ENCODE measurements around the gene CDH11. TPM values are rescaled to one million over a fixed set of nuclear protein-coding genes. Genes with fewer than 3 reads are reported as not detected.

Gene CDH11
- total RNA-seq, 1 experiment from 2014 or later, result 297 TPM

DNA sequence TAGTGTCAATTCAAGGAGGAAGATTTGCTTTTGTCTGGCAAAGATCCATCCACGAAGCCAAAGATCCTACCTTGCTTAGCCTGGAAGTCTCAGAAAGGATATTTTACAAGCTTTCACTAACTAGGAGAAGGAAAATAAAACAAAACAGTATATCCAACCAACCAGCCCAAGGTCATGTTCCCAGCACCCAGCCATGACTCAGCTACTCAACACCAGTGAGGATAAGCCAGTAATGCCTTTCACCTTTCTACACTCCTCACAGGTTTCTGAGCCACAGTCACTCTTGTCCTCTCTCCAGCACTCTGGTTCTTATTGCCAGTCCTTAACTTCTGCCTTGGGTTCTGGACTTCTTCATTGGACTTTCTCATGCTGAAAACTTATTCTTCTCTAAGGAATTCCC, 116.2 kb downstream of the CDH11 start:
- no peak for DNase-seq (ENCODE audit: low spot score)
- ChIA-PET CTCF (no interaction called here), POLR2A (ENCODE audit: low non-redundant PET) (no interaction called here)

DNA sequence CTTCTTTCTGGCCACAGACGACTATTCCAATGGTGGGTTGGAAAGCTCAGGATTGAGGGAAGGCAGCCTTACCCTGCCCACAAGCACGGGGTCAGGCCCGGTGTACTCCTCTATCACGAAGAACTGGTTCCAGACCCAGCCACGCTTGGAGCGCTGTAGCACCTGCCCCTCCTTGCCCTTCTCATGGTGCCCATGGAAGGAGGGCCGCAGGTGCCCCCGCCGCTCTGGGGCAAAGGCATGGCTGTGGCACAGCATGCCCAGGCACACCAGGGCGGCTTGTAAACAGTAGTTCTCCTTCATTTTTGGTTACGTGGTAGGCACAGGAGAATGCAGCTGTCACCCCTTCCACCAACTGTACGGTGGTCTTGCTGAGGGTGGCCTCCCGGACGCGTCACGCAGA, 117.3 kb downstream of the CDH11 start:
- Histone ChIP-seq H3K4me1 (ENCODE audit: insufficient read depth, low read length, poor library complexity, severe bottlenecking) (peaks cover 21% of the 10 kb centered on the region), H3K4me3 (ENCODE audit: low read depth, low read length, poor library complexity, severe bottlenecking) (no peak overlapping the region), H3K27me3 (replicated peaks; ENCODE audit: insufficient read depth, low read depth, low read length, poor library complexity) (no peaks in the 10 kb centered on the region), H3K27ac (ENCODE audit: low read depth, low read length, poor library complexity, severe bottlenecking) (no peak overlapping the region), H3K9me3 (ENCODE audit: low read depth, low read length, poor library complexity, severe bottlenecking) (no peaks in the 10 kb centered on the region), H3K36me3 (ENCODE audit: insufficient read depth, low read length, poor library complexity, severe bottlenecking) (peaks cover 61% of the 10 kb centered on the region)
- ChIA-PET CTCF (no interaction called here), POLR2A (ENCODE audit: low non-redundant PET) (no interaction called here)
- no peak for DNase-seq (ENCODE audit: low spot score)
- no TSS peak for BruUV-seq (replicated peaks)
- intact Hi-C loops (cut with micrococcal nuclease; ENCODE audit: unreplicated experiment), result no loop called here
- TF ChIP-seq EZH2 (IDR thresholded peaks at IDR 0.05; ENCODE audit: borderline replicate concordance, low read depth, low read length, poor library complexity, severe bottlenecking), result no peak
- TF ChIP-seq, protein P1, sequence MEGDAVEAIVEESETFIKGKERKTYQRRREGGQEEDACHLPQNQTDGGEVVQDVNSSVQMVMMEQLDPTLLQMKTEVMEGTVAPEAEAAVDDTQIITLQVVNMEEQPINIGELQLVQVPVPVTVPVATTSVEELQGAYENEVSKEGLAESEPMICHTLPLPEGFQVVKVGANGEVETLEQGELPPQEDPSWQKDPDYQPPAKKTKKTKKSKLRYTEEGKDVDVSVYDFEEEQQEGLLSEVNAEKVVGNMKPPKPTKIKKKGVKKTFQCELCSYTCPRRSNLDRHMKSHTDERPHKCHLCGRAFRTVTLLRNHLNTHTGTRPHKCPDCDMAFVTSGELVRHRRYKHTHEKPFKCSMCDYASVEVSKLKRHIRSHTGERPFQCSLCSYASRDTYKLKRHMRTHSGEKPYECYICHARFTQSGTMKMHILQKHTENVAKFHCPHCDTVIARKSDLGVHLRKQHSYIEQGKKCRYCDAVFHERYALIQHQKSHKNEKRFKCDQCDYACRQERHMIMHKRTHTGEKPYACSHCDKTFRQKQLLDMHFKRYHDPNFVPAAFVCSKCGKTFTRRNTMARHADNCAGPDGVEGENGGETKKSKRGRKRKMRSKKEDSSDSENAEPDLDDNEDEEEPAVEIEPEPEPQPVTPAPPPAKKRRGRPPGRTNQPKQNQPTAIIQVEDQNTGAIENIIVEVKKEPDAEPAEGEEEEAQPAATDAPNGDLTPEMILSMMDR (conservative IDR thresholded peaks at IDR 0.05; ENCODE audit: low read depth, low read length), result no peak

More for the DNA sequence above, 116.2 kb downstream of the CDH11 start:
- BruUV-seq (replicated peaks), result no TSS peak
- TF ChIP-seq, protein P1 (conservative IDR thresholded peaks at IDR 0.05; ENCODE audit: low read depth, low read length), result no peak
- no peak for TF ChIP-seq EZH2 (IDR thresholded peaks at IDR 0.05; ENCODE audit: borderline replicate concordance, low read depth, low read length, poor library complexity, severe bottlenecking)
- intact Hi-C loops (cut with micrococcal nuclease; ENCODE audit: unreplicated experiment), result no loop called here
- no peaks in the 10 kb centered on the region for H3K9me3 ChIP-seq (ENCODE audit: low read depth, low read length, poor library complexity, severe bottlenecking)
- H3K27ac ChIP-seq (ENCODE audit: low read depth, low read length, poor library complexity, severe bottlenecking), result no peak overlapping the region
- peaks cover 51% of the 10 kb centered on the region for H3K36me3 ChIP-seq (ENCODE audit: insufficient read depth, low read length, poor library complexity, severe bottlenecking)
- peaks cover 32% of the 10 kb centered on the region for H3K4me1 ChIP-seq (ENCODE audit: insufficient read depth, low read length, poor library complexity, severe bottlenecking)
- H3K4me3 ChIP-seq (ENCODE audit: low read depth, low read length, poor library complexity, severe bottlenecking), result no peak overlapping the region
- H3K27me3 ChIP-seq (replicated peaks; ENCODE audit: insufficient read depth, low read depth, low read length, poor library complexity), result no peaks in the 10 kb centered on the region

DNA sequence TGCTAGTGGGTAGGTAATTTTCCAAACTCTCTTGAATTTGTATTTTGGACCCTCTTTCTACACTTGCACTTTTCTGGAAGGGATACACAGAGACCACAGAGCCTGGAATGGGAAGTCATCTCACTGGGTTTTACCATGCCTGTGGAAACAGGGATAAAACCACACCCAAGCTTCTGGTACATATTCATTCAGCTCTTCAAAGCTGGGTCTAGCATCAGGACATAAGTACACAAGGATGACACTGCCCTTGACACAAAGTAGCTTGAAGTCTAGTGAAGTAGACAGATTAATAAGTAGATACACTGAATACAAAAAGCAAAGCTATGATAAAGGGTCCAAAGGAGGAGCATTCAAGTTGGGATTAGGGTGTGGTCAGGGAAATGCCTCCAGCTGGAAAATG, 118.2 kb downstream of the CDH11 start:
- no peak for TF ChIP-seq EZH2 (IDR thresholded peaks at IDR 0.05; ENCODE audit: borderline replicate concordance, low read depth, low read length, poor library complexity, severe bottlenecking)
- TF ChIP-seq, protein P1 (conservative IDR thresholded peaks at IDR 0.05; ENCODE audit: low read depth, low read length), result no peak
- no peaks in the 10 kb centered on the region for H3K9me3 ChIP-seq (ENCODE audit: low read depth, low read length, poor library complexity, severe bottlenecking)
- peaks cover 65% of the 10 kb centered on the region for H3K36me3 ChIP-seq (ENCODE audit: insufficient read depth, low read length, poor library complexity, severe bottlenecking)
- H3K4me3 ChIP-seq (ENCODE audit: low read depth, low read length, poor library complexity, severe bottlenecking), result no peak overlapping the region
- H3K27me3 ChIP-seq (replicated peaks; ENCODE audit: insufficient read depth, low read depth, low read length, poor library complexity), result no peaks in the 10 kb centered on the region
- POLR2A ChIA-PET (ENCODE audit: low non-redundant PET), result no interaction called here
- no peak for DNase-seq (ENCODE audit: low spot score)
- H3K4me1 ChIP-seq (ENCODE audit: insufficient read depth, low read length, poor library complexity, severe bottlenecking), result peaks cover 20% of the 10 kb centered on the region
- BruUV-seq (replicated peaks), result no TSS peak
- no peak overlapping the region for H3K27ac ChIP-seq (ENCODE audit: low read depth, low read length, poor library complexity, severe bottlenecking)
- intact Hi-C loops (cut with micrococcal nuclease; ENCODE audit: unreplicated experiment), result no loop called here
- CTCF ChIA-PET, result no interaction called here
